ENCODE measurements around the gene RABGAP1L.
"Not testable (repeated sequence)": the region's sequence is repeated elsewhere in the genome, so short reads cannot be mapped to it uniquely, and the experiment has no call there.

Gene RABGAP1L

GRCh38 chr1:174671826-174672225 is 512.5 kb downstream of the RABGAP1L start:
- no peak for DNase-seq (ENCODE audit: low read depth)

- DNase-seq (ENCODE audit: low read depth), result no peak
Measured at GRCh38 chr1:174676856-174677255, 517.5 kb downstream of the RABGAP1L start.

GRCh38 chr1:174678657-174679056 is 519.3 kb downstream of the RABGAP1L start:
- DNase-seq (ENCODE audit: low read depth), result no peak

- DNase-seq (ENCODE audit: low read depth), result no peak
Measured at GRCh38 chr1:174680101-174680500, 520.8 kb downstream of the RABGAP1L start.

GRCh38 chr1:174682419-174683008 is 523.2 kb downstream of the RABGAP1L start:
- DNase-seq (ENCODE audit: low read depth), result no peak

- DNase-seq (ENCODE audit: low read depth), result no peak
Measured at GRCh38 chr1:174686213-174686612, 526.9 kb downstream of the RABGAP1L start.

- no peak for DNase-seq (ENCODE audit: low read depth)
Measured at GRCh38 chr1:174689524-174689923, 530.2 kb downstream of the RABGAP1L start.

GRCh38 chr1:174690266-174690665 is 530.9 kb downstream of the RABGAP1L start:
- no peak for DNase-seq (ENCODE audit: low read depth)

- no peak for DNase-seq (ENCODE audit: low read depth)
Measured at GRCh38 chr1:174692313-174692712, 533.0 kb downstream of the RABGAP1L start.

GRCh38 chr1:174693085-174693484 is 533.8 kb downstream of the RABGAP1L start:
- DNase-seq (ENCODE audit: low read depth), result no peak

GRCh38 chr1:174693539-174693938 is 534.2 kb downstream of the RABGAP1L start:
- DNase-seq (ENCODE audit: low read depth), result not testable (repeated sequence)

GRCh38 chr1:174696026-174696821 is 536.9 kb downstream of the RABGAP1L start:
- no peak for DNase-seq (ENCODE audit: low read depth)

- DNase-seq (ENCODE audit: low read depth), result no peak
Measured at GRCh38 chr1:174700314-174700713, 541.0 kb downstream of the RABGAP1L start.

- DNase-seq (ENCODE audit: low read depth), result no peak
Measured at GRCh38 chr1:174700775-174701174, 541.5 kb downstream of the RABGAP1L start.

GRCh38 chr1:174701565-174701964 is 542.2 kb downstream of the RABGAP1L start:
- no peak for DNase-seq (ENCODE audit: low read depth)

GRCh38 chr1:174702011-174702410 is 542.7 kb downstream of the RABGAP1L start:
- no peak for DNase-seq (ENCODE audit: low read depth)

- no peak for DNase-seq (ENCODE audit: low read depth)
Measured at GRCh38 chr1:174703309-174703708, 544.0 kb downstream of the RABGAP1L start.

- DNase-seq (ENCODE audit: low read depth), result no peak
Measured at GRCh38 chr1:174704300-174704699, 545.0 kb downstream of the RABGAP1L start.

- no peak for DNase-seq (ENCODE audit: low read depth)
Measured at GRCh38 chr1:174710868-174711845, 551.8 kb downstream of the RABGAP1L start.

- DNase-seq (ENCODE audit: low read depth), result not testable (repeated sequence)
Measured at GRCh38 chr1:174711848-174712247, 552.5 kb downstream of the RABGAP1L start.

- no peak for DNase-seq (ENCODE audit: low read depth)
Measured at GRCh38 chr1:174712541-174712940, 553.2 kb downstream of the RABGAP1L start.

GRCh38 chr1:174713796-174714195 is 554.5 kb downstream of the RABGAP1L start:
- DNase-seq (ENCODE audit: low read depth), result no peak

All from stimulated activated CD8-positive, alpha-beta memory T cell treated with anti-CD3 and anti-CD28 coated beads, Interleukin-15, amount 100 ng/mL, for 1 hour (primary cell).